Fibroblast of mammary gland (primary cell): ENCODE results near the gene CHD9.
"Not testable (repeated sequence)": the region's sequence is repeated elsewhere in the genome, so short reads cannot be mapped to it uniquely, and the experiment has no call there.

ENCODE experiments used
- DNase-seq: peaks from one replicate; pipeline ENCODE4 v3.0.0-alpha.2; 2010; ENCODE audit warnings: low read depth
- H3K4me3 ChIP-seq: 2 replicates; pipeline ENCODE4 v1.5.1; 2011; ENCODE audit warnings: low read depth, mild to moderate bottlenecking, low read length, moderate library complexity; ENCODE audit not compliant: control insufficient read depth
- CTCF ChIP-seq: conservative IDR thresholded peaks from 2 replicates; pipeline ENCODE4 v1.5.1; 2011; ENCODE audit warnings: low read depth, low read length, inconsistent platforms; ENCODE audit not compliant: control insufficient read depth, insufficient read depth

The CHD9 gene

GRCh38 chr16:53297477-53297876 is 242.7 kb downstream of the CHD9 start:
- no peak overlapping the region for H3K4me3 ChIP-seq
- TF ChIP-seq CTCF = no peak
- DNase-seq = no peak

DNA sequence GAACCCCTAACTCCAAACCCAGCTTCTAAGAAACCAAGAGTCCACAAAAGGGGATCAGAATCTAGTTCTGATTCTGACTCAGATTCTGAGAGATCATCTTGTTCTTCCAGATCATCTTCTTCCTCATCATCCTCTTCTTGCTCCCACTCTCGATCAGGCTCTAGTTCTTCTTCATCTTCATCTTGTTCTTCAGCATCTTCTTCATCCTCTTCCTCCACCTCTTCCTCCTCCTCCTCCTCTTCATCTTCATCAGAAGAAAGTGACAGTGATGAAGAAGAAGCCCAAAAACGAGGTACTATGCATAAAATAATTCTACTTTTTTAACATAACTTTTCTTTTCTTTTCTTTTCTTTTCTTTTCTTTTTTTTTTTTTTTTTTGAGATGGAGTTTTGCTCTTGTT is 249.5 kb downstream of the CHD9 start:
- DNase-seq = no peak
- TF ChIP-seq CTCF = no peak
- no peak overlapping the region for H3K4me3 ChIP-seq

DNA sequence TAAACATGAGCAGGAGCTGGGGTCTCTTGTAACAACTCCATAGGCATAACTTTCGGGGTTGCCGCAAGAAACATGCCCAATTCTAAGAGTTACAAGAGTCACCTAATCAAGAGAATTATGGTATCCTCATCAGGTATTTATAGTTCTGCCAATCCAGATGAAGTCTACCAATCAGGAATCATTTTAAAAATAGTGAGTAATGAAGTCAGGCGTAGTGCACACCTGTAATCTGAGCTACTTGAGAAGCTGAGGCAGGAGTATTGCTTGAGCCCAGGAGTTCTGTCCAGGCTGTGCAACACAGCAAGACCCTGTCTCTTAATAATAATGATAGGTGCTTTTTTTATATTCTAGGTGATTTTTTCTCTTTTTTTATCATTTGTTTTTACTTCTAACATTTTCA is 251.0 kb downstream of the CHD9 start:
- no peak overlapping the region for H3K4me3 ChIP-seq
- no peak for TF ChIP-seq CTCF
- DNase-seq = no peak

GRCh38 chr16:53309457-53309856 is 254.7 kb downstream of the CHD9 start:
- TF ChIP-seq CTCF = no peak
- no peak for DNase-seq
- no peak overlapping the region for H3K4me3 ChIP-seq

DNA sequence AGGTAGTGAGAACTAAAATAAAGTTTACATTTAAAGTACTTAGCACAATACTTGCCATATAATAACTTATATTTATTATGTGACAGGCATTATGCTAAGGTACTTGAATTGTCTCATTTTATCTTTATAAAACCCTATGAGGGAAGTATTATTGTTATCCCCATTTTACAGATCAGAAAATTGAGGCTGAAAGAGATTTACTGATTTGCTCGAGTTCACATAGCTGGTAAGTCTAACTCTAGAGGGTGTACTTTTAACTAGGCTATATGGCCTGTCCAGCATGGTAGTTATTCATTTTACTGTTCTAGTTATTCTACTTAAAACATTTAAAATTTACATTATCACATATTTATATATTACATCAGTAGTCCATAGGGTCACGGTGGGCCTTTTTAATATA is 266.2 kb downstream of the CHD9 start:
- no peak for DNase-seq
- no peak overlapping the region for H3K4me3 ChIP-seq
- no peak for TF ChIP-seq CTCF

DNA sequence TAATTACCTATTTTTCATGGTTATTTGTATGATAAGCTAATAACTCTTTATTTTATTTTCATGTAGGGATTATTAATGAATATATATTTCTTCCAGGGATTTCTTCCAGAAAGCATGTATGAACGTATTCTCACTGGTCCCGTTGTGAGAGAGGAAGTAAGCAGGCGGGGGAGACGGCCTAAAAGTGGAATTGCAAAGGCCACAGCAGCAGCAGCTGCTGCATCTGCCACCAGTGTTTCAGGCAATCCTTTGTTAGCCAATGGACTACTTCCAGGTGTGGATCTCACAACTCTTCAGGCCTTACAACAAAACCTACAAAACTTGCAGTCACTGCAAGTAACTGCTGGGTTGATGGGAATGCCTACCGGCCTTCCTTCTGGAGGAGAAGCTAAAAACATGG is 269.1 kb downstream of the CHD9 start:
- no peak for TF ChIP-seq CTCF
- no peak overlapping the region for H3K4me3 ChIP-seq
- DNase-seq = no peak

- not testable (repeated sequence) for DNase-seq, H3K4me3 ChIP-seq
Observed at GRCh38 chr16:53330991-53331390, 276.2 kb downstream of the CHD9 start.
